Measurements from ENCODE around the gene HSF2.
A peak's percentile ranks its signal among the peaks of the same experiment; 100 is the strongest.
"Not testable (repeated sequence)": the region's sequence is repeated elsewhere in the genome, so short reads cannot be mapped to it uniquely, and the experiment has no call there.

The HSF2 gene

DNA sequence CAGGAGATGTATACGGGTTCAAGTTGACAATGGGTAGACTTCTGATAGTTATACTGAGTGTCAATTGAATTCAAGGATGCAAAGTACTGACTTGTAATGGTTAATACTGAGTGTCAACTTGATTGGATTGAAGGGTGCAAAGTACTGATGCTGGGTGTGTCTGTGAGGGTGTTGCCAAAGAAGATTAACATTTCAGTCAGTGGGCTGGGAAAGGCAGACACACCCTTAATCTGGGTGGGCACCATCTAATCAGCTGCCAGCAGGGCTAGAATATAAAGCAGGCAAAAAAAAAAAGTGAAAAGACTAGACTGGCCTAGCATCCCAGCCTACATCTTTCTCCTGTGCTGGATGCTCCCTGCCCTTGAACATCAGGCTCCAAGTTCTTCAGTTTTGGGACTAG, 55.7 kb downstream of the HSF2 start:
- not testable (repeated sequence) for DNase-seq (ENCODE audit: low spot score)

DNA sequence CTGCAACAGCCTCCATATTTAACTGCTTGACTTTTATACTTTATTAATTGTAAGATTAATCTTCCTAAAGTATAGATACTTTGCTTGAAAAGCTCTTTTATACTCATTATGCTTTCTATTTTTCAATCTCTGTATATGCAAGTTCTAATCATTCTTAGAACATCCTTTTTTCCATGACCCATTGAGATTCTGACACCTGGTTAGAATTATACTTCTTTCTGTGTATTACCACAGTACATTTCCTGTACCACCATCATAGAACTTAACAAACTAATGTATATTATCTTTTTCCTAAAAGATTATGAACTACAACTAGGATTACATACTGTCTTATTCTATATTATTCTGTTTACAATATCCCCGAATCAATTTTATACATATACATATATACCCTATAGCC, 58.6 kb downstream of the HSF2 start:
- no peak for DNase-seq (ENCODE audit: low spot score)

DNA sequence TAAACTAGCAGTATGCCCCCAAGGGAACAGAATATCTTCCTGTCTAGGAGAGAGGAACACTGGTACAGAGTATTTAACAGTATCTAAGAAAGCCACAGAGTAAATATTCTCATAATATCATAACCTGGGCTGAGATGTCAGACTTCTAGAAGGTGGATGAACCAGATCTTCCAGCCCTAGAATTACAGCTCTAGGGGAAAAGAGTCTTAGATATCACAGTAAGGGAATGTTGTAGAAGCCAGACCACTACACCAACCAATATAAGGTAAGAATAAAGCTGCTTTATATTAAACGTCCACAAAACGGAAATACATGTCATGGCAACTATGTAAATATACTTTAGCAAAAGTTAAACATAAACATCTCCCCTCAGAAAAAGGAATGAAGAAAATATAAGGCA, 59.8 kb downstream of the HSF2 start:
- DNase-seq (ENCODE audit: low spot score), result no peak

DNA sequence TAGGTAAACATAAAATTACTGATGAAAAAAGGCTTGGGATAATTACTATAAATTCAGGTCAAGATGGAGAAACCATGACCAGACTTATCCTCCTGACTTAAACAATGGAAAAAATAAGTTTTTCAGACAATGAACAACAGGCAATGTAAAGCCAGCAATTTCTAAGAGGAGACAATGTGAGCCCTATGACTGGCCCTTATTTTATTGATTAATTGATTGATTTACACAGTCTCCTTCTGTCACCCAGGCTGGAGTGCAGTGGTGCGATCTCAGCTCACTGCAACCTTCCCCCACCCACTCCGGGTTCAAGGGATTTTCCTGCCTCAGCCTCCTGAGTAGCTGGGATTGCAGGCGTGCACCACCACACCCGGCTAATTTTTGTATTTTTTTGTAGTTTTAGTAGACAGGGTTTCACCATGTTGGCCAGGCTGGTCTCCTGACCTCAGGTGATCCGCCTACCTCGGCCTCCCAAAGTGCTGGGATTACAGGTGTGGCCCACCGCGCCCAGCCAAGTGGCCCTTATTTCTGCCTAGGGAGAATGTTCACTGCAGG, 60.5 kb downstream of the HSF2 start:
- DNase-seq (ENCODE audit: low spot score), result not testable (repeated sequence)

DNA sequence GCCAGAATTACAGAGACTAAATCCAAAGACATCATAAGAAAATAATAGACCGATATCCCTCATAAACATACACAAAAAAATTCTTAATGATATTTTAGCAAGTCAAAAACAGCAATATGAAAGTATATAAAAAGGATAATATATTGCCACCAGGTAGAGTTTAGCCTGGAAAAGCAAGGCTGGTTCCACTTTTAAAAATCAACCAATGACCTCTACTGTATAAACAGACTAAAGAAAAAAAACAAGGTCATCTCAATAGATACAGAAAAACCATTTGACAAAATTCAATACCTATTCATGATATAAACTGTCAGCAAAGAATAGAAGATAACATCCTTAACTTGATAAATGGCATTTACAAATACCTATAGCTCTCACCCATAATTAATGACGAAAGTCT, 62.4 kb downstream of the HSF2 start:
- no peak for DNase-seq (ENCODE audit: low spot score)

DNA sequence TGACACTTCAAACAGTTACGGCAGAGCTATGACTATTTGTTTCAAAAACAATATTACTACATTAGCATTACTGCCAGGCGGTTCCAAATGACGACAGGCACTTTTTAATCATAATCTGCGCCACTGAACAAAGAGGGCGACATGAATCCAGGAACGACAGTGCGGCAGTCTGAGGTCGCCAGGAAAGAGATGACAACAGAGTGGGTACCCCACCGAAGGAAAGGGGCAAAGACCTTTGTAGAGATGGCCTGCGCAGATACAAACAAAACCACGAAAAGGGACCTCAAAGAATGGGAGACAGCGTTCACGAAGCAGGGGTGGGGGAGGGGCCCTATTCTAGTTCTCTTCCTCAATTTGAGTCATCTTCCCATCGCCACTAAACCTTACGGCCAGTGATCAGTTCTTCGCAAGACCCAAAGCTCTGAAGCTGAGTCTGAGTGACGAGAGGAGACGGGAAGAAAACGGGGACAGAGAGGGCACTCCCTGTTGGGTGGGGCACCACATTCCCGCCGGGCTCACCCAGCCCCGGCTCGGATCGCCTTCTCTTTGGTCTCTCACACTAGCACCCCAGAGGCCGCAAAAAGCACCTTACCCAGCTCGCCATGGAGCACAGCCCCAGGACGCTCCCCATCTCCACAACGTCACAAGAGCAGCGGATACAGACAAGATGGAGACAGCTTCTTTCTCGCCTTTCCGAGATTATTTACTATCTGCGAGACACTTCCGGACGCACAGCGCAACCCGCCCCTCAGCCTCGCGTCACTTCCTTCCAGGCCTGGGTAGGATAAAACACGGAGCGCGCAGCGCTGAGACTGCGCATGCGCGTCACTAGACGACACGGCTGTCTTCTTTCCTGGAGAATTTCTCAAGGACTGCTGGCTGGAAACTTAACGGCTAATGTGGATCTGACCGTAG, 71.9 kb downstream of the HSF2 start, which contains the start of gene SERINC1:
TSS of gene SERINC1 (minus strand) at position 701 of the 915 bp plus-strand sequence. CDS start at position 631, 70 bp downstream.
- DNase-seq (ENCODE audit: low spot score), result peak; percentile 85

DNA sequence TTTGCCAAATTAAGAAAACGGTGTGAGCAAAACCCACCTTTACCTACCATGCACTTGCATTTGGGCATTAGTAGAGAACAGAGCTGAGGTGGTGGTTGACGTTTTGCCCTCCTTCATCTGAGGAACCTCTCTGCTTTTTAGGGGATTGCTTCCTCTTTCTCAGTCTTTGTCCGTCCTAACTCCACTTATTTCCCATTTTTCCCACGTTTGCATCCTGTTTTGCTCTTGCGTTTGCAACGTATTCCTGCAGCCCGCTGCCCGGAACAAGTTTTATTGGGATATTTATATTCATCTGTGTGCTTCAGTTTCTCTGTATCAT, 72.5 kb downstream of the HSF2 start:
- no peak for DNase-seq (ENCODE audit: low spot score)

DNA sequence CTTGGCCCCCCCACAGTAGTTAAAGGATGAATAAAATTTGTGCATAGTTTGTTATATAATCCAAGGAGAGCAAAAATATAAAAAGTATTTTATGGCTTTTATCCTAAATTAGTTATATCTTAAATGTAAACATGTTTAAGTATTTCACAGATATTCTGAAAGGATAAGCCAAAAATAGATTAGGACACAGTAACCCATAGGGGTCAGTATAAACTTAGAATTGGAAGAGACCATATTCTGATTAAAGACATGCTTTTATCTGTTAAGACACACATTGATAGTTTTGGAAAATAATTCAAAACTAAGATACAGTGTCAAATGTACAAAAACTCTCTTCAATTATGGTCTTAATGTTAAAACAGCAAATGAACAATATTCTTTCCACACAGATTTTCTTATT, 76.7 kb downstream of the HSF2 start:
- peak; percentile 8 for DNase-seq (ENCODE audit: low spot score)

DNA sequence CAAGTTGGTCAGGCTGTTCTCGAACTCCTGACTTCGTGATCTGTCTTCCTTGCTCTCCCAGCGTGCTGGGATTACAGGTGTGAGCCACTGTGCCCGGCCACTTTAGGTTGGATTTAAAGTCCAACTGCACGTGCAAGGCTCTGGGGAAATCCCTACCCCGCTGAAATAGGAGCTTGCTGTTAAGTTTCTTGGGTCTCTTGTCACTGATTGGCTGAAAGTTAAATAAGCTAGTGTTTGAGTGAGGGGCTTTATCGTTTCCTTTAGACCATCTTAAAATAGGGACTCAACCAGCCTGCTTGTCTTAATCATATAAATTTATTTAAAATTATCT, 83.3 kb downstream of the HSF2 start:
- DNase-seq (ENCODE audit: low spot score), result no peak

All from SW480 (cell line).